T-helper 9 cell (primary cell): Measurements from ENCODE around the gene TMEM117.
"Not testable (repeated sequence)": the region's sequence is repeated elsewhere in the genome, so short reads cannot be mapped to it uniquely, and the experiment has no call there.

Source experiments
- DNase-seq: peaks from one replicate; pipeline ENCODE4 v3.0.0-alpha.2; 2020

Gene TMEM117

DNA sequence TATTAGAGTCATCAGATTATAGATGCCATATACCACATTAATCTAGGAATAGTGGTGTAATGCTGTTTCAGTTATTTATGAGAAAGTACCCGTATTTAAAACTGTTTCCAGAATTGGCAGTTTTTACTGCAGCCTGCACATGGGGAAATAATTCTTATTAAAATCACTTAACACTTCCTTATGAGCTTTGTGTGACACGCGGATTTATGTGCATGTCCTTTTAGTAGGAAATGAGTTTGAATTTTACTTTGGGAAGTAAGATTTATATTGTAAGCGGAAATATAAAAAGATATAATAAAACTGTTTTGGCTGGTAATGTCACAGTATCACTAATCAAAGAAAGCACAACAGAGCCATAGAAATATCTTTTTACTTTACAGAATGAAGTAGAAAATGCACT lies 132.9 kb downstream of the TMEM117 start:
- DNase-seq, result no peak

- DNase-seq, result no peak
Measured at GRCh38 chr12:43969882-43970281, 134.0 kb downstream of the TMEM117 start.

GRCh38 chr12:43973385-43973784 lies 137.5 kb downstream of the TMEM117 start:
- DNase-seq, result no peak

DNA sequence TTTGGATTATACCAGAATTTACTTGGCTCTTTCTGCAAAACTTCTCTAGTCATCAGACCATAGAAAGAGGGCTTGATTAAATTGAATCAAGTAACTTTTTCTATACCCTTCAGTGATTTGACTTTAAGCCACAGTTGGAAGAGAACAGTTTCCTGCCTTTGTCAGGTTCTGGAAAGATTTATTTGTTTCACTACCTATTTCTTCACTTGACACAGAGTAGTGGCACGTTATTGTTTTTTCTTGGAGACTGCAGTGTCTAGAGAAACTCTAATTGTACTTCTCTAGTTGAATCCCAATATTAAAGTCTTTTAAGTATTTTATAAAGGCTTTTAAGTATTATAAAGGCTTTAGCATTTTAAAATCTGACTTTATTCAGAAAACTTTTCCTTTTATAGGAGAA lies 138.1 kb downstream of the TMEM117 start:
- DNase-seq, result no peak

- no peak for DNase-seq
Measured at GRCh38 chr12:43976027-43976426, 140.1 kb downstream of the TMEM117 start.

- no peak for DNase-seq
Measured at GRCh38 chr12:43978556-43978955, 142.7 kb downstream of the TMEM117 start.

GRCh38 chr12:43979450-43979849 lies 143.6 kb downstream of the TMEM117 start:
- no peak for DNase-seq

DNA sequence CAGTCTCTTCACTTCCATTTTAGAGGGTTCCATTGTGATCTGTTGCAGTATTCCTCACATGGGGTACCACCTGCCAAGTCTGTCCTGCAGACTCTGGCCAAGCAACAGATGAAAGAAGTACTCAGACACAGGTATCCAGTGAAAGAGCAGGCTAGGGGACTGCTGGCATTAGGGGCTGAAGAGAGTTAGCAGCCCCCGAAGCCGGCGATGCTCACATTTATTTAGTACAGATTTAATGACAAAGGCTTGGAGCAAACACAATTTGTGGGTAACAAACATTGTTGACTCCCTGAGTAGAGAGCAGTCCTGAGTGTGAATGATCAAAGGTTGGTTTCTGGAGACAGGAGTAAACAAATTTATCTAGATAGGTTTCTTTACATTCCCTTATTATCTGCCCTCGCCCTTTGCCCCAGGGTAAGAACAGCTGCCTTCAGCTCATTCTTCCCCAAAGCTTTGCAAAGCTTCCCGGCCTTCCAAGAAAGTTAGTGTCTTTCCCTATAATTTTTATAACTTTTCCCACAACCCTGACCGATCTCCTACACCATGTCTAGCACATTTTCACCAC lies 144.8 kb downstream of the TMEM117 start:
- DNase-seq, result no peak

DNA sequence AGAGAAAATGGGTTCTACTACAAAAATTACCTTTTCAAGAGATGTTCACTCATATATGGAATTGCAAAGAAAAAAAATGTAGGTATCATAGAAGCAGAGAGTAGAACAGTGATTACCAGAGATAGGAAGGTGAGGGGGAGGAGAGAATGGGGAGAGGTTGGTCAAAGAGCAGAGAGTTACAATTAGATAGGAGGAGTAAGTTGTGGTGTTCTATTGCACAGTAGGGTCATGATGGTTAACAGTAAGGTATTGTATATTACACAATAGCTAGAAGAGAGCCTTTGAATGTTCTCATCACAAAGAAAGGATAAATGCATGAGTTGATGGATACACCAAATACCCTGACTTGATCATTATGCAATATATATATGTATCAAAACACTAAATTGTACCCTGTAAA lies 145.8 kb downstream of the TMEM117 start:
- no peak for DNase-seq

GRCh38 chr12:43982544-43982943 lies 146.7 kb downstream of the TMEM117 start:
- no peak for DNase-seq

GRCh38 chr12:43988838-43989560 lies 153.1 kb downstream of the TMEM117 start:
- no peak for DNase-seq

DNA sequence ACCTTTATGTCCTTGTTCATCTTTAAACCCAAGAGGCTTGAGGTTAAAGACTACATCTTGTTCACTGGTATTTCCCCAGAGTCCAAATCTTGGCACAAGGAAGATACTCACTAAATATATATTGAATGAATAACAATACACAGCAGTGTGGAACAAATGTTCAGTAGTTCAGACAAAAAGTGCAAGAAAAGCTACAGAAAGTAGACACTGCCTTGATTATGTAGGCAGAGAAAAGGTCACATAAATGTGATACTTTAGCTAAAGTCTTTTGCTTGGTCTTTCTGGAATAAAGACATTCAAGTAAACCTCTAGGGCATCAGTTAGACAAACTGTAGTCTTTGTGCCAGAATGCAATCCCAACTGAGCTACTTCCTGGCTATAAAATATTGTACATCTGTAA lies 157.0 kb downstream of the TMEM117 start:
- DNase-seq, result no peak

- DNase-seq, result no peak
Measured at GRCh38 chr12:44000309-44000952, 164.6 kb downstream of the TMEM117 start.

- no peak for DNase-seq
Measured at GRCh38 chr12:44002607-44003006, 166.7 kb downstream of the TMEM117 start.

DNA sequence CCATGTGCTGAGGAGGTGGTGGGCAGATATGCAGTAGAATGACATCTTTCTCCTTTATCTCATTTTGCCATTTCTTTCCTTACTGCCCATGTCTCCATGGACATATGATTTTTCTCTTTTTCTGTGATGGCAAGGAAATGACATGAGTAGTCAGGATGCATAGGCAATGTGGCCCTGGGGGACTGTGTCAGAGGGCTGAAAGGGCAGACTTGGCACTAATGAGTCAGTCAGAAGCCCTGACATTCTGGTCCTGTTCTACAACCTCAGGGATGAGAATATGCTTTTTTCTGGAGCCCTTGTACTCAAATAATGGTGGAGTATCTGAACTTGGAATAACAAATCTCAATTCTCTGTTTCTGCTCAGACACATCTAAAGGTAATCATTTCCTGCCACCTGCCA lies 167.8 kb downstream of the TMEM117 start:
- no peak for DNase-seq

- DNase-seq, result no peak
Measured at GRCh38 chr12:44015333-44015941, 179.6 kb downstream of the TMEM117 start.

DNA sequence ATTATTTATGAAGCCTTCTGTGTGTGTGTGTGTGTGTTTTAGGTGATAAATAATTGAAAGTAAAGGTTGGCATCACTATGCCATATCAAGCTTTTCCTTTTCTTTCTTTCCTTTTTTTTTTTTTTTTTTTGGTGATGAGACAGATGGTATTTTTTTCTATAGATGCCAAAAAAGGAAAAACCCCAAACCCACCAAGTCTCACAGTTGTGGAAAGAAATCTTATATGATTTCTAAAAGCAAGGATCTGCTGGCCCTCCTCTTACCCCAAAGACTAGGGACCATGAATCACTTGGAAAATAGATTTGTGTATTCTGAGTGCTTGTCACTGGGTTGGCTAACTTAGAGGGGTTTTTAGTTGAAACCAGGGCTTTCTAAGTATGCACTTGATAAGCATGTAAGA lies 181.3 kb downstream of the TMEM117 start:
- no peak for DNase-seq

DNA sequence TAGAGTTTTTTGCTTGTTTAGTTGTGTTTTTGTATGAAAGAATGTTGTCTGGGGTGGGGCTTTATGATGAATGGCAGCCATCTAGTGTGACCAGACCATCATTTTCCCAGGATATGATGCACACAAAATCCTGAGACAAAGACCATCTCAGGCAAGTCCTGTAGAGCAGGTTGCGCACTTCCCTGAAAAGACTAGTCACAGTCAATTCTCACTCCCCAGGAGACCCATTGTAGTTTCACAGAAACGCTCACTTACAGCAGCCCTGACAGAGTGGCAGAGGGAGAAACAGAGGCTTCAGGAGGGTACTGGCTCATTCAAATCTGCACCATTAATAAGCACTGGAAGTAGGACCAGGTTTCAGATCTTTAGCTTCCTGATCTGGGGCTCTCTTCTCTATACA lies 183.2 kb downstream of the TMEM117 start:
- DNase-seq, result no peak

DNA sequence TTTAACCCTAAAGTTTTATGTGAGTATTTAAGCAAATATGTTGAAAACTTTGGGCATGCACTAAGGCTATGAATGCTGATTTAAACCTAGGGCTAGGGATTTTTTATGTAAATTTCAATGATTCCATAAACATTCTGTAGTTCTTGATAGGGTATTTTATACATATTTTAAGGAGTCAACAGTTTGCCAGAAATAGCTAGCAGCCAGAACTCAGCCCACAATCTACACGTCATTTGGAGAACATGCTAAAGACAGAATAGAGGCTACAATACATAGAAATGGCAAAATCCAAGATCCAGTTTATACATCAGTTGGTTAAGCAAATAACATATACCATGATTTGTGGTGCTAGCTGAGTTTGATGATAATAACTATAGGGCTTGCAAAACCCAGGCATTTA lies 184.7 kb downstream of the TMEM117 start:
- no peak for DNase-seq

- no peak for DNase-seq
Measured at GRCh38 chr12:44021471-44021971, 185.6 kb downstream of the TMEM117 start.

DNA sequence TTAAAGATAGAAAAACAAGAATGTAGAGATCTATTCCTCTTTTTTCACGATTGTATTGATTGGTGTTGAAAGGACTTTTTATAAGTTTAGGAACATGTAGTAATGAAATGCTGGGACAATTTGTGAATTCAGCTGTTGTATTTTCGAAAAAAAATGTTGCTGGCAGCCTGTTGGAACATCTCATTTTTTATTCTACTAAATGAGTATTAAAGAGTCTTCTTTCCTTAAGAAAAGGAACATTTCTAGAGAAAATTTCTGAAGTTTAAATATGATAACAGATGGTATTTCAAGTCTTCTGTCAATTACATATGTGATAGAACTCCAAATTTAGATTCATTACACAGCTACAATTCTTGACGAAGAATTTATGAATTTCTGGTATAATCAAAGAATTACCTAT lies 189.6 kb downstream of the TMEM117 start:
- DNase-seq, result no peak

DNA sequence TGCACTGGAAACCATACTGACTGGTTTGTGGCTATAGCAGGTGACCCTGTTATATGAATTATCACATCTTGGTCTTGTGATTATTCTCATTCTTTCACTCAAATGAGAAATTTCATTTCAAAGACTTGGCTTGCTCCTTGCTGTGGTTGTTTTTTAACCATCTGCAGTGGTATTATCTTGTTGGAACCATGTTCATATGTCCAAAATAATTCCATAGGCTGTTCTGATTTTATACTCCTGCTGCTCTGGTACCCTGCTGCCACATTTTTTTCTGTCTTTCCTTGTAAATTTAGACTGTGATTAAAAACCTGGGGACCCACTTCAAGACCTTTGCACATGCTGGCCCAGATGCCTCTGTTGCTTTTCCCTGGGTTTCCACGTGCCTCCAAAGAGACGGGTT lies 190.2 kb downstream of the TMEM117 start:
- no peak for DNase-seq

- DNase-seq, result not testable (repeated sequence)
Measured at GRCh38 chr12:44026926-44027325, 191.0 kb downstream of the TMEM117 start.

- DNase-seq, result no peak
Measured at GRCh38 chr12:44029194-44029593, 193.3 kb downstream of the TMEM117 start.
